Mammary epithelial cell (primary cell): Measurements from ENCODE around the gene NTF3.

Experiments
- EZH2 ChIP-seq: IDR thresholded peaks from 2 replicates; pipeline ENCODE4 v1.6.1; 2012; ENCODE audit warnings: low read length, inconsistent platforms, borderline replicate concordance
- TF ChIP-seq, protein P1 (sequence below), 2 donors: IDR thresholded peaks in 1 of 2; conservative IDR thresholded peaks in 1 of 2; 2 replicates each; pipeline ENCODE4 v1.5.1; 2011 to 2012; ENCODE audit warnings: inconsistent platforms in 2 of 2, low read length in 2 of 2, mild to moderate bottlenecking in 2 of 2, control low read depth in 1 of 2, low read depth in 1 of 2; ENCODE audit not compliant: insufficient read depth in 1 of 2; ENCODE audit errors: extremely low read depth in 1 of 2

GRCh38 chr12:5518584-5519365 is 86.9 kb downstream of the NTF3 start:
- TF ChIP-seq, protein P1, sequence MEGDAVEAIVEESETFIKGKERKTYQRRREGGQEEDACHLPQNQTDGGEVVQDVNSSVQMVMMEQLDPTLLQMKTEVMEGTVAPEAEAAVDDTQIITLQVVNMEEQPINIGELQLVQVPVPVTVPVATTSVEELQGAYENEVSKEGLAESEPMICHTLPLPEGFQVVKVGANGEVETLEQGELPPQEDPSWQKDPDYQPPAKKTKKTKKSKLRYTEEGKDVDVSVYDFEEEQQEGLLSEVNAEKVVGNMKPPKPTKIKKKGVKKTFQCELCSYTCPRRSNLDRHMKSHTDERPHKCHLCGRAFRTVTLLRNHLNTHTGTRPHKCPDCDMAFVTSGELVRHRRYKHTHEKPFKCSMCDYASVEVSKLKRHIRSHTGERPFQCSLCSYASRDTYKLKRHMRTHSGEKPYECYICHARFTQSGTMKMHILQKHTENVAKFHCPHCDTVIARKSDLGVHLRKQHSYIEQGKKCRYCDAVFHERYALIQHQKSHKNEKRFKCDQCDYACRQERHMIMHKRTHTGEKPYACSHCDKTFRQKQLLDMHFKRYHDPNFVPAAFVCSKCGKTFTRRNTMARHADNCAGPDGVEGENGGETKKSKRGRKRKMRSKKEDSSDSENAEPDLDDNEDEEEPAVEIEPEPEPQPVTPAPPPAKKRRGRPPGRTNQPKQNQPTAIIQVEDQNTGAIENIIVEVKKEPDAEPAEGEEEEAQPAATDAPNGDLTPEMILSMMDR (conservative IDR thresholded peaks at IDR 0.05 in 1 of 2, IDR thresholded peaks at IDR 0.05 in 1 of 2; ENCODE audit: extremely low read depth in 1 of 2, insufficient read depth in 1 of 2, low read depth in 1 of 2, low read length in 2 of 2): no peak
- no peak for TF ChIP-seq EZH2
